MM.1S (cell line): ENCODE results near the gene CSF3R.

Experiments used
- DNase-seq: peaks from one replicate; pipeline ENCODE4 v3.0.0-alpha.2; 2015
- H2AFZ ChIP-seq: fragments of 300-600 bp; sonication (generic); 2 replicates; pipeline ENCODE4 v1.6.0; 2016; ENCODE audit warnings: antibody characterized with exemption, low read length
- H3F3A ChIP-seq: fragments of 300-600 bp; sonication (generic); 2 replicates; pipeline ENCODE4 v1.6.1; 2016; ENCODE audit warnings: mild to moderate bottlenecking, antibody characterized with exemption, low read length, moderate library complexity, mixed read lengths; ENCODE audit not compliant: insufficient read depth
- H3K27ac ChIP-seq: fragments of 300-600 bp; sonication (generic); 2 replicates; pipeline ENCODE4 v1.5.1; 2016; ENCODE audit warnings: mild to moderate bottlenecking, low read length
- H3K27me3 ChIP-seq: fragments of 300-600 bp; sonication (generic); replicated peaks from 2 replicates; pipeline ENCODE4 v1.6.0; 2016; ENCODE audit warnings: low read length; ENCODE audit not compliant: insufficient read depth
- H3K36me3 ChIP-seq: fragments of 300-600 bp; sonication (generic); replicated peaks from 2 replicates; pipeline ENCODE4 v1.6.1; 2016; ENCODE audit warnings: mild to moderate bottlenecking, low read length, mixed read lengths; ENCODE audit not compliant: insufficient read depth
- H3K4me1 ChIP-seq: fragments of 300-600 bp; sonication (generic); 2 replicates; pipeline ENCODE4 v1.6.1; 2016; ENCODE audit warnings: low read length, mixed read lengths
- H3K4me2 ChIP-seq: fragments of 300-600 bp; sonication (generic); 2 replicates; pipeline ENCODE4 v1.6.0; 2016; ENCODE audit warnings: low read depth, low read length
- H3K4me3 ChIP-seq: fragments of 300-600 bp; sonication (generic); 2 replicates; pipeline ENCODE4 v1.5.1; 2016; ENCODE audit warnings: low read length, mixed read lengths
- H3K79me2 ChIP-seq: fragments of 300-600 bp; sonication (generic); 2 replicates; pipeline ENCODE4 v1.6.1; 2016; ENCODE audit warnings: mixed run types, low read length, mixed read lengths
- H3K9ac ChIP-seq: fragments of 300-600 bp; sonication (generic); 2 replicates; pipeline ENCODE4 v1.6.1; 2016; ENCODE audit warnings: low read length, mixed read lengths
- H3K9me2 ChIP-seq: fragments of 300-600 bp; sonication (generic); replicated peaks from 2 replicates; pipeline ENCODE4 v1.6.1; 2016; ENCODE audit warnings: mild to moderate bottlenecking, low read length, mixed read lengths; ENCODE audit not compliant: insufficient read depth
- H3K9me3 ChIP-seq: fragments of 300-600 bp; sonication (generic); replicated peaks from 2 replicates; pipeline ENCODE4 v1.6.1; 2016; ENCODE audit warnings: mild to moderate bottlenecking, low read length, mixed read lengths; ENCODE audit not compliant: insufficient read depth
- H4K20me1 ChIP-seq: fragments of 300-600 bp; sonication (generic); 2 replicates; pipeline ENCODE4 v1.6.1; 2016; ENCODE audit warnings: mild to moderate bottlenecking, low read length, moderate library complexity, mixed read lengths; ENCODE audit not compliant: insufficient read depth
- EZH2 ChIP-seq: fragments of 300-600 bp; sonication (generic); optimal IDR thresholded peaks from 2 replicates; pipeline ENCODE3; 2017; ENCODE audit warnings: low read depth, mild to moderate bottlenecking, antibody characterized with exemption, low read length, mixed read lengths
- EZH2phosphoT487 ChIP-seq: fragments of 300-600 bp; sonication (generic); IDR thresholded peaks from 2 replicates; pipeline ENCODE4 v1.6.1; 2018; ENCODE audit warnings: antibody characterized with exemption, low read length
- TF ChIP-seq, protein P1 (sequence below): fragments of 300-600 bp; sonication (generic); IDR thresholded peaks from 2 replicates; pipeline ENCODE4 v1.5.1; 2016; ENCODE audit warnings: antibody characterized with exemption, low read length, mixed read lengths

Gene CSF3R

DNA sequence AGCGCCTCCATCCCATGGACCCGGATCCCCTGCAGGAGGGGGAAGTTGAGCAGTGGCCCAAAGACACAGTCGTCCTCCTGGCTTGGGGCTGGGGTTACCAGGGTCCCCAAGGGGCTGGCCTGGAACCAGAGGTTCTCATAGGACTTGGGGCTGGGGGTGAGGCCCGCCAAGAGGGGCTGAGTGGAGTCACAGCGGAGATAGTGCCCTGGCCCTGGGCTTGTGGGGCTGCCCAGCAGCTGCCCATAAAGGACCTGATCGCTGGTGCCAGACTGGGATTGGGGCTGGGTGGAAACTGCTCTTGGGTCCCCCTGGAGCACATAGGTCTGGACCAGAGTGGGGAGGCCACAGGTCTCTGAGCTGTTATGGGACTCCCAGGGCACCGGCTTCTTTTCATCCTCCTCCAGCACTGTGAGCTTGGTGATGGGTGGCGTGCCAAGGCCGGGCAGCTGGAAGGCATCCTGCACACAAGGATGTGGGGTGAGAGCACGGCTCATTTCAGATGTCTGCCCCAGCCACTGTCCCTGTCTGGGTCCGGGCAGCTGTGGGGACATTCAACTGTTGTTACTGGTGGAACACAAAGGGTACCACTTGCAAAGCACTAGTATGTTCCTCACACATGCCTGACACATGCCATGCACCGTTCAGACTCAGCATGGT lies 16.2 kb downstream of the CSF3R start:
- Histone ChIP-seq H3K4me2 (no peak overlapping the region), H3F3A (no peaks in the 10 kb centered on the region), H3K36me3 (no peaks in the 10 kb centered on the region), H3K27me3 (no peaks in the 10 kb centered on the region), H3K4me3 (no peak overlapping the region), H3K27ac (no peak overlapping the region), H3K4me1 (peaks cover 4% of the 10 kb centered on the region), H3K79me2 (peaks cover 15% of the 10 kb centered on the region), H4K20me1 (no peaks in the 10 kb centered on the region), H3K9ac (no peak overlapping the region), H3K9me2 (no peaks in the 10 kb centered on the region), H3K9me3 (no peaks in the 10 kb centered on the region), H2AFZ (no peak overlapping the region)
- TF ChIP-seq EZH2 (no peak), EZH2phosphoT487 (no peak)
- TF ChIP-seq, protein P1, sequence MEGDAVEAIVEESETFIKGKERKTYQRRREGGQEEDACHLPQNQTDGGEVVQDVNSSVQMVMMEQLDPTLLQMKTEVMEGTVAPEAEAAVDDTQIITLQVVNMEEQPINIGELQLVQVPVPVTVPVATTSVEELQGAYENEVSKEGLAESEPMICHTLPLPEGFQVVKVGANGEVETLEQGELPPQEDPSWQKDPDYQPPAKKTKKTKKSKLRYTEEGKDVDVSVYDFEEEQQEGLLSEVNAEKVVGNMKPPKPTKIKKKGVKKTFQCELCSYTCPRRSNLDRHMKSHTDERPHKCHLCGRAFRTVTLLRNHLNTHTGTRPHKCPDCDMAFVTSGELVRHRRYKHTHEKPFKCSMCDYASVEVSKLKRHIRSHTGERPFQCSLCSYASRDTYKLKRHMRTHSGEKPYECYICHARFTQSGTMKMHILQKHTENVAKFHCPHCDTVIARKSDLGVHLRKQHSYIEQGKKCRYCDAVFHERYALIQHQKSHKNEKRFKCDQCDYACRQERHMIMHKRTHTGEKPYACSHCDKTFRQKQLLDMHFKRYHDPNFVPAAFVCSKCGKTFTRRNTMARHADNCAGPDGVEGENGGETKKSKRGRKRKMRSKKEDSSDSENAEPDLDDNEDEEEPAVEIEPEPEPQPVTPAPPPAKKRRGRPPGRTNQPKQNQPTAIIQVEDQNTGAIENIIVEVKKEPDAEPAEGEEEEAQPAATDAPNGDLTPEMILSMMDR = no peak
- DNase-seq = no peak

DNA sequence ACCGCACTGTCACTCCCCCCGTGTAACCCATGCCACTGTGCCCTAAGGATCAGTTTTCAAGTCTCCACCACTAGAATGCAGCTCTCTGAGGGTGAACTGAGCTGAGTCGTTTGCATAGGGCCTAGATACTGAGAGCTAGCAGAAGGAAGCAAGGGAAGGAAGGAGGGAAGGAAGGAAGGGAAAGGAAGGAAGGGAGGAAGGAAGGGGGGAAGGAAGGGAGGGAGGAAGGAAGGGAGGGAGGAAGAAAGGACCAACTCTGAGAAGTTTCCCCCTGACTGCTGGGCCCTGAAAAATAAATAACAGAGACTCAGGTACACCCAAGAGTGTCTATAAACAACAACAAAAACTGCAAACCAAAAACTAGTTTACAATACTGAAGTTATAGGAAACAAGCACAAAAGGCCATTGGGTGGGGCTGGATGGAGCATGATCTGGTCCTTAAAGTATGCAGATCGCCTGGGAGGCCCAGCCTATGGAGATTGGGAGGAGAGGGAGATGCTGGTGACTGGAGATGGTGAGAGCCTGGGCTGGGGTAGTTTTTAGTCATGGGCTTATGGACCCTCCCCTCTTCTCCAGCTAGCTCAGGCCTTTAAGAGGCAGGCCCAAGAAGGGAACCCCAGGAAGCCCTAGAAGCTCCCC lies 16.9 kb downstream of the CSF3R start:
- Histone ChIP-seq H3K27ac (no peak overlapping the region), H3K4me3 (no peak overlapping the region), H3K4me1 (peaks cover 4% of the 10 kb centered on the region), H2AFZ (no peak overlapping the region), H3K79me2 (peaks cover 15% of the 10 kb centered on the region), H3K36me3 (no peaks in the 10 kb centered on the region), H3K9me3 (no peaks in the 10 kb centered on the region), H3K4me2 (no peak overlapping the region), H3F3A (no peaks in the 10 kb centered on the region), H3K9ac (no peak overlapping the region), H4K20me1 (no peaks in the 10 kb centered on the region), H3K27me3 (no peaks in the 10 kb centered on the region), H3K9me2 (no peaks in the 10 kb centered on the region)
- no peak for DNase-seq
- TF ChIP-seq EZH2 = no peak
- TF ChIP-seq EZH2phosphoT487 = no peak
- TF ChIP-seq, protein P1 = no peak

DNA sequence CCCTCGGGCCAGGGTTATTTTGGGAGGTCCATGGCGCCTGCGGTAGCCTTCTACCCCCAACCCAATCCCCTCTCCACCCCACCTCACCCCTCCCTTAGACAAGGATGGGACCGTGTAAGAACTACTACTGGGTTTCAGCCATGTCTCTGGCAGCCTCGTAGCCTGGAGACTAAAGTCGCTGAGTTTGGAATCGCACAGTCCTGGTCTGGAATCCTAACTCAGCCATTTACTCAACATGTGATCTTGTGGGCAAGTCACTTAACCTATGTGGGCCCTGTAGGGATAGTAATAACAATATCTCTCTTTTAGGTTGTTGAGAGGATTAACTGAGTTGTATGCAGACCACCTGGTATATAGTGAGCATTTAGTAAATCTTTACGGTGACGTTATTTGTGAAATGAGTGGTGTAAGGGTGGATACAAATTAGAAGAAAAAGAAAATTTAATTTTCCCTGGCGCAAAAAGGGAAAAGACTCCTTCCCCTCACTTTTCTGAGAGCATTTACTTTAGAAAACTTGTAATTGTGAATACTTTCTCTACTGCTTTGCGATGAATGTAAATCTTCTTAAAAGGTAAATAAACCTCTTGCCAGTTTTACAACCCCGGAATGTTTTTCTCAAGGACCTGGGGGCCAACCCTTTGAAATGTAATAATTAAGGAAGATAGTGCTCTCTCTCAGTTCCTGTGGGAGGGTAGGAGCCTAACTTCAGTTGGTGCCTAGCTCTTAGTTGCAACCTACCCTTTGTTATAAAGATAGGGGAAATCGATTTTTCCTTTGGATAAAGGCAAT lies 17.9 kb downstream of the CSF3R start:
- Histone ChIP-seq H3K4me3 (peak overlapping the region; percentile 91), H3K4me1 (peaks cover 4% of the 10 kb centered on the region), H3K4me2 (peak overlapping the region; percentile 90), H4K20me1 (no peaks in the 10 kb centered on the region), H3K9ac (peak overlapping the region; percentile 86), H3K36me3 (no peaks in the 10 kb centered on the region), H3F3A (no peaks in the 10 kb centered on the region), H3K79me2 (peaks cover 15% of the 10 kb centered on the region), H3K27ac (peak overlapping the region; percentile 75), H3K9me2 (no peaks in the 10 kb centered on the region), H3K27me3 (no peaks in the 10 kb centered on the region), H2AFZ (peak overlapping the region; percentile 79), H3K9me3 (no peaks in the 10 kb centered on the region)
- TF ChIP-seq, protein P1 = no peak
- TF ChIP-seq EZH2phosphoT487 = no peak
- no peak for TF ChIP-seq EZH2
- DNase-seq = peak; percentile 19
